Cardiac muscle cell (in vitro differentiated cells and primary cell): Measurements from ENCODE around the gene TYW1B. TPM values are rescaled to one million over a fixed set of nuclear protein-coding genes. Genes with fewer than 3 reads are reported as not detected.
A peak's percentile ranks its signal among the peaks of the same experiment; 100 is the strongest.
"Not testable (repeated sequence)": the region's sequence is repeated elsewhere in the genome, so short reads cannot be mapped to it uniquely, and the experiment has no call there.

ENCODE experiments used
- DNase-seq, 2 donors: peaks; one replicate each; pipeline versions ENCODE4 v3.0.0 to v3.0.0-alpha.2; 2010 to 2017; ENCODE audit warnings: low read depth in 1 of 2, low spot score in 1 of 2
- H3K27ac ChIP-seq: fragments of 200-600 bp; sonication (generic); 2 replicates; pipeline ENCODE4 v1.5.1; 2016
- H3K27me3 ChIP-seq: fragments of 200-600 bp; sonication (generic); 2 replicates; pipeline ENCODE4 v1.6.0; 2016; ENCODE audit warnings: control low read depth
- H3K36me3 ChIP-seq: fragments of 200-600 bp; sonication (generic); 2 replicates; pipeline ENCODE4 v1.5.1; 2016; ENCODE audit warnings: control low read depth
- H3K4me1 ChIP-seq: fragments of 200-600 bp; sonication (generic); 2 replicates; pipeline ENCODE4 v1.8.1; 2017; ENCODE audit warnings: low read depth, mild to moderate bottlenecking, mixed run types
- H3K4me3 ChIP-seq: fragments of 200-600 bp; sonication (generic); 2 replicates; pipeline ENCODE4 v1.5.1; 2016; ENCODE audit warnings: mild to moderate bottlenecking
- H3K9me3 ChIP-seq: fragments of 200-600 bp; sonication (generic); 2 replicates; pipeline ENCODE4 v1.5.1; 2017; ENCODE audit warnings: low read depth, mild to moderate bottlenecking, control low read depth
- CTCF ChIP-seq: IDR thresholded peaks from 2 replicates; pipeline ENCODE4 v1.5.1; 2012; ENCODE audit warnings: low read depth, mild to moderate bottlenecking, low read length
- polyA plus RNA-seq: library from polyadenylated mRNA; unstranded; fragments of >200 nt; fragmentation: Nextera tagmentation; extraction: Ambion mirVana; gene quantifications from 2 replicates; pipeline ENCODE4 v1.2.1, GENCODE V29; 2016
- total RNA-seq: library from RNA; depleted of rRNA; stranded (reverse); fragments of >200 nt; gene quantifications from 2 replicates; pipeline ENCODE4 v1.2.3, GENCODE V29; 2016

Gene TYW1B
- total and polyA plus RNA-seq, 2 experiments from 2014 or later, result 2.9 to 3.2 TPM

- H3K27ac ChIP-seq, result no peak overlapping the region
- H3K36me3 ChIP-seq, result peaks cover 4% of the 10 kb centered on the region
- H3K4me1 ChIP-seq, result no peaks in the 10 kb centered on the region
- H3K9me3 ChIP-seq, result no peaks in the 10 kb centered on the region
- no peak overlapping the region for H3K4me3 ChIP-seq
- peak in 1 of 2 donors; percentile 66 for DNase-seq
- no peak for TF ChIP-seq CTCF
- H3K27me3 ChIP-seq, result no peaks in the 10 kb centered on the region
These were observed 22.2 kb downstream of the TYW1B start for GRCh38 chr7:72805526-72806494.

- H3K4me1 ChIP-seq, DNase-seq, H3K4me3 ChIP-seq: not testable (repeated sequence)
These were observed 24.2 kb downstream of the TYW1B start for GRCh38 chr7:72803778-72804177.

GRCh38 chr7:72801564-72801963 is 26.4 kb downstream of the TYW1B start:
- not testable (repeated sequence) for H3K4me1 ChIP-seq, H3K27me3 ChIP-seq, H3K4me3 ChIP-seq, H3K27ac ChIP-seq, H3K9me3 ChIP-seq, H3K36me3 ChIP-seq
- peak in 1 of 2 donors; percentile 39 for DNase-seq

More at GRCh38 chr7:72803778-72804177, 24.2 kb downstream of the TYW1B start:
- H3K36me3 ChIP-seq, H3K27ac ChIP-seq, H3K9me3 ChIP-seq, H3K27me3 ChIP-seq: not testable (repeated sequence)

GRCh38 chr7:72795401-72795800 is 32.6 kb downstream of the TYW1B start:
- DNase-seq, H3K4me1 ChIP-seq: not testable (repeated sequence)

GRCh38 chr7:72793791-72794190 is 34.2 kb downstream of the TYW1B start:
- Histone ChIP-seq H3K9me3 (no peaks in the 10 kb centered on the region), H3K27me3 (no peaks in the 10 kb centered on the region), H3K4me1 (no peaks in the 10 kb centered on the region), H3K27ac (no peak overlapping the region), H3K36me3 (no peaks in the 10 kb centered on the region), H3K4me3 (no peak overlapping the region)
- DNase-seq, result no peak
- no peak for TF ChIP-seq CTCF

More at GRCh38 chr7:72795401-72795800, 32.6 kb downstream of the TYW1B start:
- H3K9me3 ChIP-seq, H3K27ac ChIP-seq, H3K27me3 ChIP-seq, H3K36me3 ChIP-seq, H3K4me3 ChIP-seq: not testable (repeated sequence)

- H3K27me3 ChIP-seq, H3K4me3 ChIP-seq, H3K36me3 ChIP-seq, H3K27ac ChIP-seq, H3K9me3 ChIP-seq, H3K4me1 ChIP-seq, DNase-seq: not testable (repeated sequence)
These were observed 37.3 kb downstream of the TYW1B start for GRCh38 chr7:72790698-72791060.

GRCh38 chr7:72790048-72790697 is 37.8 kb downstream of the TYW1B start:
- not testable (repeated sequence) for H3K36me3 ChIP-seq, H3K27me3 ChIP-seq, H3K27ac ChIP-seq, DNase-seq, H3K4me1 ChIP-seq, H3K4me3 ChIP-seq, H3K9me3 ChIP-seq
